Activated T-cell treated with anti-CD3 and anti-CD28 coated beads, Interleukin-2, amount 50 U/mL, for 24 hours (primary cell): ENCODE results near the gene DMRTC2.

ENCODE experiments used
- DNase-seq: peaks from one replicate; pipeline ENCODE4 v3.0.0-alpha.2; 2020
- H3K27ac Mint-ChIP-seq: 2 replicates; pipeline ENCODE4 v1.8.0; 2020; ENCODE audit warnings: mild to moderate bottlenecking, mixed read lengths
- H3K27me3 Mint-ChIP-seq: 2 replicates; pipeline ENCODE4 v1.8.0; 2020; ENCODE audit warnings: mixed read lengths
- H3K36me3 Mint-ChIP-seq: 2 replicates; pipeline ENCODE4 v1.8.0; 2020; ENCODE audit warnings: low read depth, mixed read lengths
- H3K4me1 Mint-ChIP-seq: 2 replicates; pipeline ENCODE4 v1.8.0; 2020; ENCODE audit warnings: low read depth, mixed read lengths
- H3K4me3 Mint-ChIP-seq: 2 replicates; pipeline ENCODE4 v1.8.0; 2020; ENCODE audit warnings: mild to moderate bottlenecking, moderate library complexity, mixed read lengths
- H3K9me3 Mint-ChIP-seq: 2 replicates; pipeline ENCODE4 v1.8.0; 2020; ENCODE audit warnings: mixed read lengths

DMRTC2 gene

GRCh38 chr19:41859618-41860418, 15.0 kb downstream of the DMRTC2 start, which contains the start of gene RPS19:
Gene RPS19 (plus strand): TSS chr19:41860255. CDS start chr19:41860775, 520 bp downstream.
- H3K27ac Mint-ChIP-seq: peak within 1 kb of the TSS; percentile 100
- H3K36me3 Mint-ChIP-seq: peaks cover 50% of the 10 kb centered on the region
- DNase-seq: peak; percentile 99
- peak within 1 kb of the TSS; percentile 86 for H3K4me3 Mint-ChIP-seq
- no peaks in the 10 kb centered on the region for H3K9me3 Mint-ChIP-seq
- peaks cover 46% of the 10 kb centered on the region for H3K4me1 Mint-ChIP-seq
- no peaks in the 10 kb centered on the region for H3K27me3 Mint-ChIP-seq

GRCh38 chr19:41860419-41861115, 15.7 kb downstream of the DMRTC2 start:
- H3K36me3 Mint-ChIP-seq: peaks cover 57% of the 10 kb centered on the region
- no peaks in the 10 kb centered on the region for H3K9me3 Mint-ChIP-seq
- H3K27ac Mint-ChIP-seq: peak overlapping the region; percentile 100
- H3K4me3 Mint-ChIP-seq: peak overlapping the region; percentile 86
- H3K27me3 Mint-ChIP-seq: no peaks in the 10 kb centered on the region
- no peak for DNase-seq
- peaks cover 54% of the 10 kb centered on the region for H3K4me1 Mint-ChIP-seq

GRCh38 chr19:41861116-41861768, 16.4 kb downstream of the DMRTC2 start:
- Mint-ChIP-seq H3K27ac (peak overlapping the region; percentile 100), H3K4me1 (peaks cover 57% of the 10 kb centered on the region), H3K36me3 (peaks cover 64% of the 10 kb centered on the region), H3K9me3 (no peaks in the 10 kb centered on the region), H3K27me3 (no peaks in the 10 kb centered on the region), H3K4me3 (peak overlapping the region; percentile 86)
- no peak for DNase-seq

- Mint-ChIP-seq H3K27ac (peak overlapping the region; percentile 100), H3K9me3 (no peaks in the 10 kb centered on the region), H3K36me3 (peaks cover 70% of the 10 kb centered on the region), H3K4me1 (peaks cover 62% of the 10 kb centered on the region), H3K27me3 (no peaks in the 10 kb centered on the region), H3K4me3 (peak overlapping the region; percentile 86)
- DNase-seq: peak; percentile 34
Observed at GRCh38 chr19:41861846-41862245, 17.0 kb downstream of the DMRTC2 start.

GRCh38 chr19:41862445-41862986, 17.7 kb downstream of the DMRTC2 start:
- no peaks in the 10 kb centered on the region for H3K9me3 Mint-ChIP-seq
- peak; percentile 32 for DNase-seq
- no peaks in the 10 kb centered on the region for H3K27me3 Mint-ChIP-seq
- peak overlapping the region; percentile 86 for H3K4me3 Mint-ChIP-seq
- H3K36me3 Mint-ChIP-seq: peaks cover 77% of the 10 kb centered on the region
- peaks cover 67% of the 10 kb centered on the region for H3K4me1 Mint-ChIP-seq
- peak overlapping the region; percentile 100 for H3K27ac Mint-ChIP-seq

GRCh38 chr19:41863209-41863931, 18.5 kb downstream of the DMRTC2 start:
- Mint-ChIP-seq H3K4me1 (peaks cover 73% of the 10 kb centered on the region), H3K27me3 (no peaks in the 10 kb centered on the region), H3K9me3 (no peaks in the 10 kb centered on the region), H3K36me3 (peaks cover 86% of the 10 kb centered on the region), H3K27ac (peak overlapping the region; percentile 100), H3K4me3 (peak overlapping the region; percentile 86)
- DNase-seq: peak; percentile 31

GRCh38 chr19:41864374-41864773, 19.5 kb downstream of the DMRTC2 start:
- Mint-ChIP-seq H3K4me3 (peak overlapping the region; percentile 86), H3K36me3 (peaks cover 96% of the 10 kb centered on the region), H3K4me1 (peaks cover 78% of the 10 kb centered on the region), H3K27ac (peak overlapping the region; percentile 100), H3K27me3 (no peaks in the 10 kb centered on the region), H3K9me3 (no peaks in the 10 kb centered on the region)
- no peak for DNase-seq

- peaks cover 99% of the 10 kb centered on the region for H3K36me3 Mint-ChIP-seq
- peak overlapping the region; percentile 100 for H3K27ac Mint-ChIP-seq
- peak overlapping the region; percentile 86 for H3K4me3 Mint-ChIP-seq
- peaks cover 93% of the 10 kb centered on the region for H3K4me1 Mint-ChIP-seq
- no peaks in the 10 kb centered on the region for H3K27me3 Mint-ChIP-seq
- DNase-seq: peak; percentile 47
- H3K9me3 Mint-ChIP-seq: no peaks in the 10 kb centered on the region
Observed at GRCh38 chr19:41866284-41866683, 21.4 kb downstream of the DMRTC2 start.

GRCh38 chr19:41868120-41868988, 23.5 kb downstream of the DMRTC2 start:
- Mint-ChIP-seq H3K27me3 (no peaks in the 10 kb centered on the region), H3K27ac (peak overlapping the region; percentile 100), H3K36me3 (peaks cover 95% of the 10 kb centered on the region), H3K4me3 (peak overlapping the region; percentile 64), H3K9me3 (no peaks in the 10 kb centered on the region), H3K4me1 (peaks cover 93% of the 10 kb centered on the region)
- peak; percentile 38 for DNase-seq

GRCh38 chr19:41868989-41869300, 24.1 kb downstream of the DMRTC2 start:
- Mint-ChIP-seq H3K36me3 (peaks cover 91% of the 10 kb centered on the region), H3K4me3 (peak overlapping the region; percentile 42), H3K27me3 (no peaks in the 10 kb centered on the region), H3K9me3 (no peaks in the 10 kb centered on the region), H3K27ac (peak overlapping the region; percentile 100), H3K4me1 (peaks cover 93% of the 10 kb centered on the region)
- DNase-seq: peak; percentile 33

GRCh38 chr19:41869374-41869955, 24.6 kb downstream of the DMRTC2 start:
- Mint-ChIP-seq H3K4me3 (peak overlapping the region; percentile 50), H3K36me3 (peaks cover 86% of the 10 kb centered on the region), H3K27me3 (no peaks in the 10 kb centered on the region), H3K27ac (peak overlapping the region; percentile 100), H3K9me3 (no peaks in the 10 kb centered on the region), H3K4me1 (peaks cover 91% of the 10 kb centered on the region)
- peak; percentile 37 for DNase-seq

GRCh38 chr19:41870401-41870873, 25.6 kb downstream of the DMRTC2 start:
- Mint-ChIP-seq H3K4me1 (peaks cover 89% of the 10 kb centered on the region), H3K36me3 (peaks cover 76% of the 10 kb centered on the region), H3K27me3 (no peaks in the 10 kb centered on the region), H3K4me3 (peak overlapping the region; percentile 50), H3K9me3 (no peaks in the 10 kb centered on the region), H3K27ac (peak overlapping the region; percentile 100)
- peak; percentile 53 for DNase-seq
